COLO829 (cell line): ENCODE results near the gene MEN1.

Source experiments
- DNase-seq: peaks from one replicate; pipeline ENCODE4 v3.0.0; 2012; ENCODE audit warnings: low spot score

MEN1 gene

GRCh38 chr11:64762277-64762673 lies 48.1 kb downstream of the MEN1 start:
- DNase-seq = no peak

- no peak for DNase-seq
Measured at GRCh38 chr11:64760759-64761420, 49.5 kb downstream of the MEN1 start.

GRCh38 chr11:64759722-64760719 lies 50.3 kb downstream of the MEN1 start, which contains the start of gene PYGM:
Gene PYGM (minus strand): TSS chr11:64759974. CDS start chr11:64759898, 76 bp downstream.
- no peak for DNase-seq

- no peak for DNase-seq
Measured at GRCh38 chr11:64759131-64759721, 51.1 kb downstream of the MEN1 start.

- no peak for DNase-seq
Measured at GRCh38 chr11:64758330-64759079, 51.8 kb downstream of the MEN1 start.

- no peak for DNase-seq
Measured at GRCh38 chr11:64757549-64758329, 52.6 kb downstream of the MEN1 start.

- DNase-seq = no peak
Measured at GRCh38 chr11:64755681-64756361, 54.5 kb downstream of the MEN1 start.

GRCh38 chr11:64754919-64755662 lies 55.3 kb downstream of the MEN1 start:
- no peak for DNase-seq

- DNase-seq = no peak
Measured at GRCh38 chr11:64754124-64754918, 56.0 kb downstream of the MEN1 start.
